ENCODE data around the gene GOLGA7B. TPM values are rescaled to one million over a fixed set of nuclear protein-coding genes. Genes with fewer than 3 reads are reported as not detected.
A peak's percentile ranks its signal among the peaks of the same experiment; 100 is the strongest.
"Not testable (repeated sequence)": the region's sequence is repeated elsewhere in the genome, so short reads cannot be mapped to it uniquely, and the experiment has no call there.

The GOLGA7B gene
- polyA plus RNA-seq, 1 of the 3 experiments (the other 2 are of a cell fraction): 0.03 TPM

- H3K4me1 ChIP-seq (ENCODE audit: control insufficient read depth in 1 of 2, insufficient read depth in 2 of 2, low read depth in 1 of 2, low read length in 1 of 2); H3K36me3 ChIP-seq (replicated peaks in 1 of 2; ENCODE audit: control insufficient read depth in 1 of 2, insufficient read depth in 2 of 2, low read length in 1 of 2); H2AFZ ChIP-seq (ENCODE audit: low read depth); H3K9me2 ChIP-seq; H4K20me1 ChIP-seq (ENCODE audit: insufficient read depth); DNase-seq; H3K79me2 ChIP-seq (ENCODE audit: insufficient read depth); H3K9ac ChIP-seq; H3K27me3 ChIP-seq (ENCODE audit: insufficient read depth); H3K9me3 ChIP-seq; POLR2A ChIA-PET; H3K4me2 ChIP-seq; H3K27ac ChIP-seq (ENCODE audit: low read depth in 2 of 2, low read length in 1 of 2); H3K4me3 ChIP-seq (ENCODE audit: low read depth in 2 of 2, low read length in 1 of 2): not testable (repeated sequence)
- 96% methylated on average over 1 of the region's 2 CpGs for WGBS (ENCODE audit: low lambda C conversion rate)
- CTCF ChIA-PET: interaction anchor here (1.5 kb wide), 2 partner anchors 26 to 51 kb away, joined by 7 to 8 read pairs; no protein-coding TSS in a partner anchor
- peaks cover 14% of the 10 kb centered on the region for H3F3A ChIP-seq (replicated peaks; ENCODE audit: insufficient read depth)
These were observed 5.7 kb upstream of the GOLGA7B start for GRCh38 chr10:97843972-97844371.

- Histone ChIP-seq H3K4me3 (ENCODE audit: low read depth in 2 of 2, low read length in 1 of 2) (no peak overlapping the region), H3K36me3 (replicated peaks in 1 of 2; ENCODE audit: control insufficient read depth in 1 of 2, insufficient read depth in 2 of 2, low read length in 1 of 2) (no peaks in the 10 kb centered on the region), H3F3A (replicated peaks; ENCODE audit: insufficient read depth) (peaks cover 11% of the 10 kb centered on the region), H3K9ac (no peak overlapping the region), H3K9me3 (no peaks in the 10 kb centered on the region), H3K9me2 (no peaks in the 10 kb centered on the region), H2AFZ (ENCODE audit: low read depth) (no peak overlapping the region), H3K27ac (ENCODE audit: low read depth in 2 of 2, low read length in 1 of 2) (no peak overlapping the region), H3K79me2 (ENCODE audit: insufficient read depth) (no peaks in the 10 kb centered on the region), H3K4me1 (ENCODE audit: control insufficient read depth in 1 of 2, insufficient read depth in 2 of 2, low read depth in 1 of 2, low read length in 1 of 2) (peaks cover 8 to 10% of the 10 kb centered on the region in 2 experiments; a peak in 2 of 4 replicates), H4K20me1 (ENCODE audit: insufficient read depth) (no peaks in the 10 kb centered on the region), H3K4me2 (no peak overlapping the region), H3K27me3 (ENCODE audit: insufficient read depth) (peaks cover 12% of the 10 kb centered on the region)
- CTCF ChIA-PET: no interaction called here
- POLR2A ChIA-PET: no interaction called here
- no peak for DNase-seq
- WGBS (ENCODE audit: low lambda C conversion rate): 92% methylated on average over 3 of the region's 3 CpGs
- TF ChIP-seq TAF1 (IDR thresholded peaks at IDR 0.05; ENCODE audit: borderline replicate concordance, low read depth, low read length) (no peak), REST (IDR thresholded peaks at IDR 0.05; ENCODE audit: low read depth, low read length) (0 out of 2 replicates have a peak, but pooled peaks have one; percentile 38)
These were observed 5.0 kb upstream of the GOLGA7B start for GRCh38 chr10:97844678-97845077.

GRCh38 chr10:97849103-97849686, 448 bp upstream of the GOLGA7B start:
- no peaks in the 10 kb centered on the region for H3K9me2 ChIP-seq
- TF ChIP-seq FOXM1 (IDR thresholded peaks at IDR 0.05; ENCODE audit: low read depth) (no peak), TEAD4 (IDR thresholded peaks at IDR 0.05; ENCODE audit: borderline replicate concordance, insufficient read depth) (no peak), JUND (IDR thresholded peaks at IDR 0.05) (no peak), MEF2A (IDR thresholded peaks at IDR 0.05; ENCODE audit: borderline replicate concordance, low read depth) (no peak), TCF12 (IDR thresholded peaks at IDR 0.05) (no peak), USF2 (IDR thresholded peaks at IDR 0.05; ENCODE audit: borderline replicate concordance, low read depth, low read length) (no peak), RAD21 (IDR thresholded peaks at IDR 0.05; ENCODE audit: low read length) (no peak), GATA2 (CRISPR knock-in tag; IDR thresholded peaks at IDR 0.05) (no peak), RXRA (IDR thresholded peaks at IDR 0.05; ENCODE audit: borderline replicate concordance, low read depth) (no peak), IRF3 (IDR thresholded peaks at IDR 0.05; ENCODE audit: low read depth, low read length) (no peak), YY1 (IDR thresholded peaks at IDR 0.05; ENCODE audit: low read depth) (no peak), EP300 (IDR thresholded peaks at IDR 0.05; ENCODE audit: borderline replicate concordance in 1 of 2, low read depth in 1 of 2, low read length in 1 of 2) (no peak), FOXJ3 (CRISPR knock-in tag; IDR thresholded peaks at IDR 0.05) (no peak)
- H3F3A ChIP-seq (replicated peaks; ENCODE audit: insufficient read depth): no peaks in the 10 kb centered on the region
- CTCF ChIA-PET: interaction anchor here (0.5 to 5.6 kb wide), 8 partner anchors 9 to 173 kb away, joined by 3 to 49 read pairs (median 4); no protein-coding TSS in a partner anchor
- WGBS (ENCODE audit: low lambda C conversion rate): 12% methylated on average over 16 of the region's 16 CpGs
- no peak overlapping the region for H3K9ac ChIP-seq
- peaks cover 0 to 17% of the 10 kb centered on the region in 2 experiments; a peak in 1 of 4 replicates for H3K4me1 ChIP-seq (ENCODE audit: control insufficient read depth in 1 of 2, insufficient read depth in 2 of 2, low read depth in 1 of 2, low read length in 1 of 2)
- peak; percentile 62 for DNase-seq
- no peak overlapping the region for H2AFZ ChIP-seq (ENCODE audit: low read depth)
- no peaks in the 10 kb centered on the region for H3K79me2 ChIP-seq (ENCODE audit: insufficient read depth)
- H3K36me3 ChIP-seq (replicated peaks in 1 of 2; ENCODE audit: control insufficient read depth in 1 of 2, insufficient read depth in 2 of 2, low read length in 1 of 2): no peaks in the 10 kb centered on the region
- no peaks in the 10 kb centered on the region for H4K20me1 ChIP-seq (ENCODE audit: insufficient read depth)
- H3K4me2 ChIP-seq: peak overlapping the region; percentile 67; the same call in 1 of the 2 replicates
- no peaks in the 10 kb centered on the region for H3K9me3 ChIP-seq
- H3K27ac ChIP-seq (ENCODE audit: low read depth in 2 of 2, low read length in 1 of 2): peak overlapping the region in 1 of 2 experiments; percentile 29; a peak in 1 of 4 replicates
- POLR2A ChIA-PET: interaction anchor here (0.6 to 1.2 kb wide), 3 partner anchors 14 to 57 kb away, joined by 3 to 5 read pairs (median 3); no protein-coding TSS in a partner anchor
- H3K27me3 ChIP-seq (ENCODE audit: insufficient read depth): peaks cover 29% of the 10 kb centered on the region
- peak overlapping the region; percentile 23 to 37; a peak in 2 of 4 replicates for H3K4me3 ChIP-seq (ENCODE audit: low read depth in 2 of 2, low read length in 1 of 2)

All from SK-N-SH (cell line).